Cardiac muscle cell (in vitro differentiated cells and primary cell): ENCODE measurements around the gene C2. TPM values are rescaled to one million over a fixed set of nuclear protein-coding genes. Genes with fewer than 3 reads are reported as not detected.

Experiments
- DNase-seq, 2 donors: peaks; one replicate each; pipeline versions ENCODE4 v3.0.0 to v3.0.0-alpha.2; 2010 to 2017; ENCODE audit warnings: low read depth in 1 of 2, low spot score in 1 of 2
- H3K27ac ChIP-seq: fragments of 200-600 bp; sonication (generic); 2 replicates; pipeline ENCODE4 v1.5.1; 2016
- H3K27me3 ChIP-seq: fragments of 200-600 bp; sonication (generic); 2 replicates; pipeline ENCODE4 v1.6.0; 2016; ENCODE audit warnings: control low read depth
- H3K36me3 ChIP-seq: fragments of 200-600 bp; sonication (generic); 2 replicates; pipeline ENCODE4 v1.5.1; 2016; ENCODE audit warnings: control low read depth
- H3K4me1 ChIP-seq: fragments of 200-600 bp; sonication (generic); 2 replicates; pipeline ENCODE4 v1.8.1; 2017; ENCODE audit warnings: low read depth, mild to moderate bottlenecking, mixed run types
- H3K4me3 ChIP-seq: fragments of 200-600 bp; sonication (generic); 2 replicates; pipeline ENCODE4 v1.5.1; 2016; ENCODE audit warnings: mild to moderate bottlenecking
- H3K9me3 ChIP-seq: fragments of 200-600 bp; sonication (generic); 2 replicates; pipeline ENCODE4 v1.5.1; 2017; ENCODE audit warnings: low read depth, mild to moderate bottlenecking, control low read depth
- polyA plus RNA-seq: library from polyadenylated mRNA; unstranded; fragments of >200 nt; fragmentation: Nextera tagmentation; extraction: Ambion mirVana; gene quantifications from 2 replicates; pipeline ENCODE4 v1.2.1, GENCODE V29; 2016
- total RNA-seq: library from RNA; depleted of rRNA; stranded (reverse); fragments of >200 nt; gene quantifications from 2 replicates; pipeline ENCODE4 v1.2.3, GENCODE V29; 2016
- TF ChIP-seq, protein P1 (sequence below): IDR thresholded peaks from 2 replicates; pipeline ENCODE4 v1.5.1; 2012; ENCODE audit warnings: low read depth, mild to moderate bottlenecking, low read length

C2 gene
- total and polyA plus RNA-seq, 2 experiments from 2014 or later, result 0.48 to 1.9 TPM

GRCh38 chr6:31965700-31966099 lies 38.2 kb downstream of the C2 start:
- no peak overlapping the region for H3K4me3 ChIP-seq
- no peaks in the 10 kb centered on the region for H3K9me3 ChIP-seq
- H3K27me3 ChIP-seq, result no peaks in the 10 kb centered on the region
- DNase-seq, result no peak
- no peak overlapping the region for H3K27ac ChIP-seq
- no peaks in the 10 kb centered on the region for H3K4me1 ChIP-seq
- peaks cover 20% of the 10 kb centered on the region for H3K36me3 ChIP-seq
- TF ChIP-seq, protein P1, sequence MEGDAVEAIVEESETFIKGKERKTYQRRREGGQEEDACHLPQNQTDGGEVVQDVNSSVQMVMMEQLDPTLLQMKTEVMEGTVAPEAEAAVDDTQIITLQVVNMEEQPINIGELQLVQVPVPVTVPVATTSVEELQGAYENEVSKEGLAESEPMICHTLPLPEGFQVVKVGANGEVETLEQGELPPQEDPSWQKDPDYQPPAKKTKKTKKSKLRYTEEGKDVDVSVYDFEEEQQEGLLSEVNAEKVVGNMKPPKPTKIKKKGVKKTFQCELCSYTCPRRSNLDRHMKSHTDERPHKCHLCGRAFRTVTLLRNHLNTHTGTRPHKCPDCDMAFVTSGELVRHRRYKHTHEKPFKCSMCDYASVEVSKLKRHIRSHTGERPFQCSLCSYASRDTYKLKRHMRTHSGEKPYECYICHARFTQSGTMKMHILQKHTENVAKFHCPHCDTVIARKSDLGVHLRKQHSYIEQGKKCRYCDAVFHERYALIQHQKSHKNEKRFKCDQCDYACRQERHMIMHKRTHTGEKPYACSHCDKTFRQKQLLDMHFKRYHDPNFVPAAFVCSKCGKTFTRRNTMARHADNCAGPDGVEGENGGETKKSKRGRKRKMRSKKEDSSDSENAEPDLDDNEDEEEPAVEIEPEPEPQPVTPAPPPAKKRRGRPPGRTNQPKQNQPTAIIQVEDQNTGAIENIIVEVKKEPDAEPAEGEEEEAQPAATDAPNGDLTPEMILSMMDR, result no peak

DNA sequence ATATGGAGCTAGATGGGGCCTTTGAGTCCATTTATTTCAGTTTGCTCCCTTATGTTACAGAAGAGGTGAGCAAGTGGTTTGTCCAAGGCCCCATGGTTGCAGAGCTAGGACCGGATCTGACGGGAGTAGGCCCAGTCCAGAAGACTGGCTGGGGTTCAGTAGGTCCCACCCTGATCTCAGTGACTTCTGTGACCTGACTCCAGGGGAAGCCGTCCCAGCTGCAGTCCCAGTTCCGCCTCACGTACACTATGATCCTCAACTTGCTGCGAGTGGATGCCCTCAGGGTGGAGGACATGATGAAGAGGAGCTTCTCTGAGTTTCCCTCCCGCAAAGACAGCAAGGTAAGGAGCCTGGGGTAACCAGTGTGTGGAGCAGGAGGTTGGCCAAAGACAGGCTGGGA lies 39.0 kb downstream of the C2 start:
- H3K4me1 ChIP-seq, result no peaks in the 10 kb centered on the region
- H3K4me3 ChIP-seq, result no peak overlapping the region
- no peaks in the 10 kb centered on the region for H3K9me3 ChIP-seq
- peaks cover 20% of the 10 kb centered on the region for H3K36me3 ChIP-seq
- TF ChIP-seq, protein P1, result no peak
- H3K27ac ChIP-seq, result no peak overlapping the region
- no peak for DNase-seq
- no peaks in the 10 kb centered on the region for H3K27me3 ChIP-seq

DNA sequence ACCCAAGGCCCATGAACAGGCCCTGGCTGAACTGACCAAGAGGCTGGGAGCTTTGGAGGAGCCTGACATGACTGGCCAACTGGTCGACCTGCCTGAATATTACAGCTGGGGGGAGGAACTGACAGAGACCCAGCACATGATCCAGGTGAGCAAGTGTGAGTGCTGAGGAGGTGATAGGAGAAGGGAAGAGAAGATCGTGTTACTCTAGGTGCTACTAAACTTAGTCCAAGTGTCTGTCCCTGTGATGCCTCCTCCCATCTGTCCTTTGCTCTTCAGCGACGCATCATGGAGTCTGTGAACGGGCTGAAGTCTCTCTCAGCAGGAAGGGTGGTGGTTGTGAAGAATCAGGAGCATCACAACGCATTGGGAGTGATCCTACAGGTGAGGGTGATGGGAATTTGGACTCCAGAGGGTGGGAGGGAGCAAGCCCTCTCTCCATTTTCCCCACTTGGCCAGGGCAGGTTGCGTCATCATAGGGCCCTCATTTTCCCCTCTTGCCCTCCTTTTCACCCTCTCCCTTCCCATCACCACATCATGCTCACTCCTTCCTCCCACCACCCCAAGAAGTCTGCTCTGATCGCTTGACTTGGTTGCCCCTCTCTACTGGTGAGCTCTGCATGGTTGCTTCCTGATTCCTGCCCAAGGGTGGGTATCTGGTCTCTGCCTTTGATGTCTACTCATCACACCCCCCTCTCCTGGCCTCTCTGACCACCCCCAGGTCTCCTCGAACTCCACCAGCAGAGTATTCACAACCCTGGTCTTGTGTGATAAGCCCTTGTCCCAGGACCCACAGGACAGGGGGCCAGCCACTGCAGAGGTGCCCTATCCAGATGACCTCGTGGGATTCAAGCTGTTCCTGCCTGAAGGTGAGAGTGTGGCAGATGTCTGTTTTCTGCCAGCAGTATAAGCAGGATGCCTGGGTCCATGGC lies 39.7 kb downstream of the C2 start:
- no peak for DNase-seq
- Histone ChIP-seq H3K4me3 (no peak overlapping the region), H3K9me3 (no peaks in the 10 kb centered on the region), H3K4me1 (no peaks in the 10 kb centered on the region), H3K27me3 (no peaks in the 10 kb centered on the region), H3K27ac (no peak overlapping the region), H3K36me3 (peaks cover 20% of the 10 kb centered on the region)
- TF ChIP-seq, protein P1, result no peak

DNA sequence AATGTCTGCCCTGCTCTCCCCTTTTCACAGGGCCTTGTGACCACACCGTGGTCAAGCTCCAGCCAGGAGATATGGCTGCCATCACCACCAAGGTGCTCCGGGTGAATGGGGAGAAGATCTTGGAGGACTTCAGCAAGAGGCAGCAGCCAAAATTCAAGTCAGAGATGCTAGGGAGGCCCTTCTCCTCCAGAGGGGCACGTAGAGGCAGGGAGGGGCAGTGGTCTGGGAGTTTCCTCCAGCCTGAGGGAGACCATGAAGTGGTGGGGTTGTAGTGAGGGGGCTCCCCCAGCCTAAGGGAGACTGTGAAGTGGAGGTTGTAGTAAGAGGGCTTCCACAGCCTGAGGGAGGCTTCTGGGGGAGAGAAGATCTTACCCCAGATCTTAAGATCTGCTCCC lies 40.4 kb downstream of the C2 start:
- no peak overlapping the region for H3K4me3 ChIP-seq
- DNase-seq, result no peak
- TF ChIP-seq, protein P1, result no peak
- no peaks in the 10 kb centered on the region for H3K27me3 ChIP-seq
- no peak overlapping the region for H3K27ac ChIP-seq
- no peaks in the 10 kb centered on the region for H3K9me3 ChIP-seq
- peaks cover 20% of the 10 kb centered on the region for H3K36me3 ChIP-seq
- peaks cover under 1% of the 10 kb centered on the region for H3K4me1 ChIP-seq

- Histone ChIP-seq H3K4me3 (no peak overlapping the region), H3K9me3 (no peaks in the 10 kb centered on the region), H3K4me1 (peaks cover 5% of the 10 kb centered on the region), H3K27ac (no peak overlapping the region), H3K27me3 (no peaks in the 10 kb centered on the region), H3K36me3 (peaks cover 20% of the 10 kb centered on the region)
- TF ChIP-seq, protein P1, result no peak
- DNase-seq, result no peak
Observed at GRCh38 chr6:31968326-31968725, 40.8 kb downstream of the C2 start.
